Cortex of kidney (tissue), 1 donor: ENCODE data around the gene HDDC3.

Experiments
- DNase-seq: peaks from one replicate; lab custom pipeline; 2025; lab: John Stamatoyannopoulos, UW

The HDDC3 gene, protein sequence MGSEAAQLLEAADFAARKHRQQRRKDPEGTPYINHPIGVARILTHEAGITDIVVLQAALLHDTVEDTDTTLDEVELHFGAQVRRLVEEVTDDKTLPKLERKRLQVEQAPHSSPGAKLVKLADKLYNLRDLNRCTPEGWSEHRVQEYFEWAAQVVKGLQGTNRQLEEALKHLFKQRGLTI

DNA sequence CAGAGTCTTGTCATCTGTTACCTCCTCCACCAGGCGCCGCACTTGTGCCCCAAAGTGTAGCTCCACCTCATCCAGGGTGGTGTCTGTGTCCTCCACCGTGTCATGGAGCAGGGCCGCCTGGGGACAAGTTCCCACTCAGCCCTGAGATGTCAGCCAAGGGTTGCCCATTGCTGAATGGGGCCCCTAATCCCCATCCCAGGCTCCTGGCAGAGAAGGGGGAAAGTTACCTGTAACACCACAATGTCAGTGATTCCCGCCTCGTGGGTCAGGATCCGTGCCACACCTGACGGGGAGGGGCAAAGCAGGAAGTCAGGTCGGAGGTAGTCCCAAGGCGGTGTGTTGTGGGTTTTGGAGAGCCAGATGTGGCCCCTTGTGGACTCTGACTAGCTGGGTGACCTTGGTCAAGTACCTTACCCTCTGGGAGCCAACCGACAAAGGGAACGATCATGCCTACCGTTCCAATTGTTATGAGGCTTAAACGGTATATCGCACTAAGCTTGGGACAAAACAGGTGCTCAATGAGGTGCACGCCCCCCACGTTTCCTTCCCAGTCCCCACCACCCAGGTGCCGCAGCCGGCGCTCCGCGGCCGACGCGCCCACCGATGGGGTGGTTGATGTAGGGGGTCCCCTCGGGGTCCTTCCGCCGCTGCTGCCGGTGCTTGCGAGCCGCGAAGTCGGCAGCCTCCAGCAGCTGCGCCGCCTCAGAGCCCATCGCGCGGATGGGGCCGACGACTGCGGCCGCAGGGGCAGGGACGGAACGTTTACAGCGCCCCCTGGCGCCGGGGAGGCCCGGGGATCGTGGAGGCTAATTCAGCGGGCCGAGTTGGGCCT, at the start of gene HDDC3:
Gene HDDC3 (minus strand): TSS at position 722 of the 832 bp plus-strand sequence. CDS start 9 bp downstream, at position 713.
- DNase-seq: no peak

GRCh38 chr15:90982135-90982534, 49.8 kb upstream of the HDDC3 start:
- DNase-seq: no peak

DNA sequence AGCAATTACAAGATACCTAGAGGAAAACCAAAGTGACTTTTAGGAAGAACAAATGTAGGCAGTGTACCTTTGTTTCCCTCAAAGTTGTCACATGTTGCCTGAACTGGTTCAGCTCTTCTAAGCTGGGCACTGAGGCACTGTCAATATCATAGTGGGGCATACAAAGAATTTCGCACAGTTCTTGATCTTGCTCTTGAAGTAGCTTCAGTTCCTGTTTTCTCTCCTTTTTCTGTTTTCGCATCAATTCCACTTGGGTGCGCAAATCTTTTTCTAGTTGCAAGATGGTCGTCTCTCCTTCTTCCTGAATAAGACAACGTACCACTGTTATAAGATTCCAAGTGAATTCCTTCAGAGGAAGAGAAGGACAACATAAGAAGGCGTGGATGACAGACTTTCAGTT, 49.3 kb upstream of the HDDC3 start:
- DNase-seq: no peak

DNA sequence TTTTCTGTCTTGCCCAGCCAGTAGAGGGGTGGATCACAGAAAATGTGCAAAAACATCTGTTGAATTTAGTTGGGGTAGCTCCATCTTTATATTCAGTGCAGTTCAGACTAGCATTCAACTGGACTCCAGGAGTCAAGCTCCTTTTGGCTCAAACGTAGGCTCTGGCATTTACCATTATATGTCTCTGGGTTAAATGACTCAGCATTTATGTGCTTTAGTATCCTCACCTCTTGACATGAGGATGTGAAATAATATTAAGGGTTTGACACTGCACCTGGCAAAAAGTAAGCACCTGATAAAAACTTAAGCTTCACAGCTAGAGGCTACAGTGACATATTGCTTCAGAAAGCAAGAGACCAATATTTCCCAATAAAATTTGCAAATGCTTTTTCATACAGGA, 47.2 kb upstream of the HDDC3 start:
- no peak for DNase-seq

GRCh38 chr15:90974216-90974615, 41.9 kb upstream of the HDDC3 start:
- no peak for DNase-seq

GRCh38 chr15:90972133-90972532, 39.8 kb upstream of the HDDC3 start:
- no peak for DNase-seq

DNA sequence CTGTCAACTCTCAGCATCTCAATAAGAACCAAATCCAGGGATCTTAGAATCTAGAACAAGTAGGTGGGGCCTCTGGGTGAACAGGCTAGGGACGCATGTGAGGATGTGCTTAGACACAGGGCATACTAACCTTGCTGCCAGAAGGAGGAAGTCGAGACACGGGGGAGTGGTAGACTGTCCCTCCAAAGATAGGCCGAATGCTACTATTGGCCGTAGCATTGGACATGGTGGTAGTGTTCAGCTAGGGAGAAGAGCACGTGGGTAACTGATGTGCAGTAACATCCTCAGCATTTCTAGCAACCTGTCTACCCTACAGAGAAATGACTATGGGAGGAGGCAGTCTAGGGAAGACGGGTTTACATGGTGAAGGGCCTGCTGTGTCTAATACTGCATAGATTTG, 37.9 kb upstream of the HDDC3 start:
- no peak for DNase-seq

DNA sequence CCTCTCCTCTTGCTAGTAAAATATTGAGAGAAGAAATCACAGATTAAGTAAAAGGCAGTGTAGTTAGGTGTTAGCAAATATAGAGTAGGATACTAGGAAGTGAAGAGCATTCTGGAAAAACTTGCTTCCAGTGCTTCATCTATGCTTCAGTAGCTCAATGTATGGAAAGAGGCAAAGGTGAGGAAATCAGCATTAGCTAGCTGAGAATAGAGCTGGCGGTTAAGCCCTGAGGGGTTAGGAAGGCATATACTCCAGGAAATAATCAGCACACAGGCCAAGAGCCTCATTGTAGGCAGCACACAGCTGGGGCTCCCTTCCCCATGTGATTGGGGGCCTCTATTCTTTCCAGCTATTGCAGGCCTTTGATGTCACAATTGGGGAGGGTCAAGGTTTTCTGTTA, 36.1 kb upstream of the HDDC3 start:
- DNase-seq: no peak

DNA sequence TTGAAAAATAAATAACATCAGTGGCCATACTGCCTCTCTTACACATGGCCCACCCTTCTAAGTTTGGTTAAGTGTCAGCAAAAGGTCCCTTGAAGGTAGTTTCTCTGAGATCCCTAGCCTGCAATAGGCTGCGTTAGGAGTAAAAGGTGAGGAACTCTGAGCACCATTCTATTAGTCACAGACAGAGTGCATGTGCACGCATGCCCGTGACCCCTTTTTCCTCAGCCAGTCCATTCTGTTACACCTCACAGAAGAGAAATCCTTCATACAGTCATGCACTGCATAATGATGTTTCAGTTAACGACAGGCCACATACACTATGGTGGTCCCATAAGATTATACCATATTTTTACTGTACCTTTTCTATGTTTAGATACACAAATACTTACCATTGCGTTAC, 34.9 kb upstream of the HDDC3 start:
- no peak for DNase-seq

DNA sequence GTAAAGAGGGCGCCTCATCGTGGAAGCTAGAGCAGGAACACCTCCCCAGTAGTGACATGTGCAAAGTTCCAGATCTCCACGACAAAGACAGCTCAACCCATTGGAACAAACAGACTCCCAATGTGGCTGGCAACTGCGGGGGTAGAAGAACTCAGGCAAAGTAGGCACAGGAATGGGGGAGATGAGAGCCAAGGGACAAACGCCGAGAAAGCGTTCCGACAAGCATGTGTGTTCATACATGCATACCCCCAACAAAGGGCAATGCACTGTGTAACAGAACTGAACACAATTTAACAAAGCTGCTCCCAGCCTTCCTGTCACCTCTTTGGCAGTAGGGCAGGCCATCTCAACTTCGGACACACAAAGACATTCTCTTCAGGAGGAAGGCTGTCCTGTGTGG, 33.9 kb upstream of the HDDC3 start:
- DNase-seq: no peak

DNA sequence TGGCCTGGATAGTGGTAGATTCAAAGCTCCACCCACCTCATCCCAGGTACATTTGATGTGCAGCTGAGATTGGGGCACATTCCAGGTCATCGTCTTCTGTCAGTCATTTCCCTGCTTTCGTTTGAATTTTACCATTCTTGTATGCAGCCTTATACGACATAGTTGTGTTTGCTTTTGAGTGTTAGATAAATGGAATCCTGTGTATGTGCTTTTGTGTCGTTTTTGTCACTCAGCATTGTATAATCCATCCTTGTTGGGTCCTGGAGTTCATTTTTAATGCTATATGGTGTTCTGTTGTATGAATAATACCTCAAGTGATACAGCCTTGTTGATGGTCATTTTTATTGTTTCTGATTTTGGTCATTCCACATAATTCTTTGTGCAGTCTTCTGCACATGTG, 29.7 kb upstream of the HDDC3 start:
- no peak for DNase-seq

GRCh38 chr15:90960298-90961091, 28.1 kb upstream of the HDDC3 start:
- DNase-seq: no peak

DNA sequence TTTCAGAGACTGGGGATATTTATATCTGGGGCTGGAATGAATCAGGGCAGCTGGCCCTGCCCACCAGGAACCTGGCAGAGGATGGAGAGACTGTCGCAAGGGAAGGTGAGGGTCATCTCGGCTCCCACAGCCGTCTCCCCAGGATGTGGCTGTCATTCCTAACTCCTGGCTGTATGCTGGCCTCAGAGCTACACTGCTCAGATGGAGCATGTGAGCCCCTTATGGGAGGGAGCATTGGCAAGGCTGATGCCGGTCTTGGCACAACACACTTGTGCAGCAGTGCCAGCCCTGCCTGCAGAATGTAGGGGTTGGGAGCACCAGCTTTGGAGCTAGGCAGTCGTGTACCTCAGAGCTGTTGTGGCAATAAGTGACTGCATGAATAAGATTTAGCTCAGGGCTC, 27.5 kb upstream of the HDDC3 start:
- no peak for DNase-seq

- DNase-seq: no peak
These were observed 26.8 kb upstream of the HDDC3 start for GRCh38 chr15:90959028-90959595.

DNA sequence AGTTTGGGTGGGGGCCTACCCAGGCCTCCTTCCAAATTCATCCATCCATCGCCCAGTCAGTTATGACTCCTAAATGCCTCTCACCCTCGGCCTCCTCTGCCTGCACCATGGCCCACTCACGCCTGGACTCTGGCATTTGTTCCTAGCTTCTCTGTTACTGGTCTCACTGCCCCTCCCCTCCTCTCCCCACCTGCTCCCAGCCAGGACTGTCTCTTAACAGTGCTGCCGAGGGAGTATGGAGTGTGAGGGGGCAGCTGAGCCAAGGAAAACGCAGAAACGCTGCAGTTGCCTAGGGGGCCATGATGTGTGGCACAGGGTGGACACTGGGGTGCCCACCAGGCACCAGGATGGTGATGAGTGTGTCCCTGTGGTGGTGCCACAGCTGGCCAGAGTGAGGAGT, 25.4 kb upstream of the HDDC3 start:
- no peak for DNase-seq

GRCh38 chr15:90957031-90957790, 24.9 kb upstream of the HDDC3 start:
- no peak for DNase-seq

GRCh38 chr15:90956274-90957030, 24.1 kb upstream of the HDDC3 start:
- DNase-seq: no peak

DNA sequence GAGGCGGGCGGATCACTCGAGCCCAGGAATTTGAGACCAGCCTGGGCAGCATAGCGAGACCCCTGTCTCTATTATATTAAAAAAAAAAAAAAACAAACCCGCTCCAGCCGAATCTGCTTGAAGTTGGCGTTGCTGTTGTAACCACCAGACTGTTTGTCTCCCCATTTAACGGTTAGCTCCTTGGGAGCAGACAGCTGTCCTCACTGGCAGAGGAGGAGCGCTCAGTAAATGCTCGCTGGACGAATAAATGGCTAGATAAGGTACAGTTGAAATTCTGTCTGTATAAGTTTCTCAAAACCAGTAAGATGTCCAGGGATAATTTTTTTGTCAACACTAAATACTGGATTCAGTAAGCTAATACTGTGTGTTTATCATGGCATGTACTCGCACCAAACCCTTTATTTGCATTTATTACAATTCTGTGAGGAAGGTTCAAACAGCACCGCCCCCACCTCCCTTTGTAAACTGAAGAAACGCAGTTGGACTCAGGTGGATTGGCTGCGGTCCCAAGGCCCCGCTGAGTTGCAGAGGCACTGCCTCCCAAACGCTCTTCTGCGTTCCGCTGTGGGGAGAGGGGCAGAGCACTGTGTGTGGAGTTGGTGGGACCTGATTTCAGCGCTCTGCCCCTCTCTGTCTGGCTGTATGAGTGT, 23.4 kb upstream of the HDDC3 start:
- DNase-seq: no peak

GRCh38 chr15:90954712-90955623, 22.6 kb upstream of the HDDC3 start, which contains the start of gene RCCD1:
Gene RCCD1, plus strand, starts transcription at chr15:90954884. Its CDS starts 1,851 bp downstream, at chr15:90956735.
- peak; percentile 51 for DNase-seq
